CD4-positive, alpha-beta T cell treated with Interleukin-15 for 4 hours (primary cell): ENCODE data around the gene DENND1A.
"Not testable (repeated sequence)": the region's sequence is repeated elsewhere in the genome, so short reads cannot be mapped to it uniquely, and the experiment has no call there.

Experiments used
- DNase-seq: peaks from one replicate; pipeline ENCODE4 v3.0.0-alpha.2; 2020; ENCODE audit warnings: low spot score

DENND1A gene

GRCh38 chr9:123336449-123336848 lies 593.5 kb downstream of the DENND1A start:
- DNase-seq = no peak

GRCh38 chr9:123335986-123336329 lies 594.0 kb downstream of the DENND1A start:
- no peak for DNase-seq

- no peak for DNase-seq
These were observed 594.5 kb downstream of the DENND1A start for GRCh38 chr9:123335193-123335985.

GRCh38 chr9:123334639-123335038 lies 595.3 kb downstream of the DENND1A start:
- no peak for DNase-seq

- DNase-seq = not testable (repeated sequence)
These were observed 596.8 kb downstream of the DENND1A start for GRCh38 chr9:123333058-123333669.

GRCh38 chr9:123331346-123332060 lies 598.4 kb downstream of the DENND1A start:
- no peak for DNase-seq
